NT2/D1 (cell line): ENCODE data around the gene SYNPO.

Experiments
- DNase-seq: peaks from one replicate; pipeline ENCODE4 v3.0.0-alpha.2; 2011; ENCODE audit warnings: low read depth, low spot score
- H3K27me3 ChIP-seq: 2 replicates; pipeline ENCODE4 v1.6.0; 2011; ENCODE audit warnings: mild to moderate bottlenecking; ENCODE audit not compliant: insufficient read length, insufficient read depth
- H3K36me3 ChIP-seq: 2 replicates; pipeline ENCODE4 v1.6.1; 2011; ENCODE audit warnings: mild to moderate bottlenecking, low read length, mixed read lengths; ENCODE audit not compliant: insufficient read depth, insufficient read length
- H3K4me1 ChIP-seq: 2 replicates; pipeline ENCODE4 v1.5.1; 2011; ENCODE audit not compliant: insufficient read depth, insufficient read length
- H3K4me3 ChIP-seq: 2 replicates; pipeline ENCODE4 v1.5.1; 2011; ENCODE audit warnings: low read depth; ENCODE audit not compliant: insufficient read length
- H3K9ac ChIP-seq: 2 replicates; pipeline ENCODE4 v1.6.0; 2011; ENCODE audit warnings: low read depth; ENCODE audit not compliant: insufficient read length
- H3K9me3 ChIP-seq: 2 replicates; pipeline ENCODE4 v1.5.1; 2011; ENCODE audit warnings: mild to moderate bottlenecking, low read length; ENCODE audit not compliant: insufficient read depth
- SUZ12 ChIP-seq: IDR thresholded peaks from 2 replicates; pipeline ENCODE4 v1.6.1; 2011; ENCODE audit not compliant: insufficient read length, insufficient read depth; ENCODE audit errors: extremely low read depth
- YY1 ChIP-seq: IDR thresholded peaks from 2 replicates; pipeline ENCODE4 v1.6.1; 2011; ENCODE audit not compliant: insufficient read length, insufficient read depth
- ZNF274 ChIP-seq: IDR thresholded peaks from 2 replicates; pipeline ENCODE4 v1.6.1; 2011; ENCODE audit warnings: mild to moderate bottlenecking, low read depth, low read length

The SYNPO gene

DNA sequence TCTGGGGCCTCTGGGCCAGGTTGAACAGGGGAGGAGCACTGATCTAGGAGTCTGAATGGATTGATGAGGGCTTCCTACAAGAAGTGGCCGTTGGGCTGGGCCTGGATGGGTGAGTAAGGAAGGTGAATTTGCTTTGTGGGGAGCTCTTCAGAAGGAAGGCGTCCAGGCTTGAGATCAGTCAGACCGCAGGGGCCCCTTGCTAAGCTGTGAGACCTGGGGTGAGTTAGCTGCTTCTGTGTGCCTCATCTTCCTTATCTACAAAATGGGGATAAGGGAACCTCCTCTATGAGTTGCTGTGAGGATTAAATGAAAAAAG, 1.1 kb upstream of the SYNPO start:
- Histone ChIP-seq H3K36me3 (no peaks in the 10 kb centered on the region), H3K4me3 (no peak overlapping the region), H3K27me3 (no peaks in the 10 kb centered on the region), H3K4me1 (peaks cover 24% of the 10 kb centered on the region), H3K9ac (peak overlapping the region; percentile 26), H3K9me3 (no peaks in the 10 kb centered on the region)
- DNase-seq = no peak
- no peak for TF ChIP-seq SUZ12

DNA sequence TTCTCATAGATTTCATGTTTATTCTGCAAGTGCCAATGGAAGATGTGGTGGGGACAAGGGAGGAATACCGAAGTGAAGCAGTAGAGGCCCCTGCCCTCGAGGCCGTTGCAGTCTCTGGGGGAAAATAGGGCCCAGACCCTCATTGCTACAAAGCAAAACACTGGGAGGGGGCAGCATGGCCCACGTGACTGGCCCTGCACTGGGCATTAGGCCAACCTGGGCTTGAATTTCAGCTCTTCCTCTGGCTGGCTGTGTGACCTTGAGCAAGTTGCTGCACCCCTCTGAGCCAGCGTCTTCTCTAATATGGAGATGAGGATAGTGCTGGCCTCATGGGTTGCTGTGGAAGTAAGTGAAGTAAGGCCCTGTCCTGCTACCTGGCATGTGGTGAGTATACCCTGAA, 709 bp upstream of the SYNPO start:
- H3K27me3 ChIP-seq = no peaks in the 10 kb centered on the region
- H3K4me1 ChIP-seq = peaks cover 24% of the 10 kb centered on the region
- H3K9ac ChIP-seq = no peak overlapping the region

DNA sequence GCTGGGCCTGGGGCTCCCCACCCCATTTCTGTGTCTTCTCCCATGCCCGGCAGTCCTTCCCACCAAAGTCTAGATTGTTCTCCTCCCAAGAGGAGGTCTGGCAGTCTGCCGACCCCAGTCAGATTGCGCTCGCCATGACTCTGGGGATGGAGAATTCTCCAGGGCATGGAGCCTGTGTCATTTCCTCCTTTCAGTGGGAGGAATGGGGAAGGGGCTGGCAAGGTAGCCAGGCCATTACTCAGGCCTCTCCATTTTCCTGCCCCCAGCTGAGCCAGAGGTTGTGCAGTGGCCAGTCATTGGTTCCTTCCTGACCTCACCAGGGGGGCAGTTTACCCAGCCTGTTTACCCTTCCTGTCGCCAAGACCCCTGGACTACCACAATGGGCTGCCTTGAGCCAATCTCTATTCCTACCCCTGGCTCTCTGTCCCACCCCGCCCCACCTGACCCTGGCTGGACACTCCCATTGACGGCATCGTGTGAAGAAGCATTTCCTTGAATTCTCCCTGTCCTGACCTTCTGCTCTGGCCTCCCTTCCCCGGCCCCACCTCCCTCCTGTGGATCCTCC, 628 bp downstream of the SYNPO start:
- H3K4me3 ChIP-seq = peak overlapping the region; percentile 45
- DNase-seq = no peak
- no peaks in the 10 kb centered on the region for H3K9me3 ChIP-seq
- H3K27me3 ChIP-seq = no peaks in the 10 kb centered on the region
- peak overlapping the region; percentile 66 for H3K9ac ChIP-seq
- H3K36me3 ChIP-seq = no peaks in the 10 kb centered on the region
- no peak for TF ChIP-seq ZNF274
- TF ChIP-seq SUZ12 = no peak
- peaks cover 23% of the 10 kb centered on the region for H3K4me1 ChIP-seq

More for the DNA sequence above, 709 bp upstream of the SYNPO start:
- TF ChIP-seq ZNF274 (no peak), SUZ12 (no peak), YY1 (no peak)
- Histone ChIP-seq H3K9me3 (no peaks in the 10 kb centered on the region), H3K36me3 (no peaks in the 10 kb centered on the region), H3K4me3 (no peak overlapping the region)
- no peak for DNase-seq

DNA sequence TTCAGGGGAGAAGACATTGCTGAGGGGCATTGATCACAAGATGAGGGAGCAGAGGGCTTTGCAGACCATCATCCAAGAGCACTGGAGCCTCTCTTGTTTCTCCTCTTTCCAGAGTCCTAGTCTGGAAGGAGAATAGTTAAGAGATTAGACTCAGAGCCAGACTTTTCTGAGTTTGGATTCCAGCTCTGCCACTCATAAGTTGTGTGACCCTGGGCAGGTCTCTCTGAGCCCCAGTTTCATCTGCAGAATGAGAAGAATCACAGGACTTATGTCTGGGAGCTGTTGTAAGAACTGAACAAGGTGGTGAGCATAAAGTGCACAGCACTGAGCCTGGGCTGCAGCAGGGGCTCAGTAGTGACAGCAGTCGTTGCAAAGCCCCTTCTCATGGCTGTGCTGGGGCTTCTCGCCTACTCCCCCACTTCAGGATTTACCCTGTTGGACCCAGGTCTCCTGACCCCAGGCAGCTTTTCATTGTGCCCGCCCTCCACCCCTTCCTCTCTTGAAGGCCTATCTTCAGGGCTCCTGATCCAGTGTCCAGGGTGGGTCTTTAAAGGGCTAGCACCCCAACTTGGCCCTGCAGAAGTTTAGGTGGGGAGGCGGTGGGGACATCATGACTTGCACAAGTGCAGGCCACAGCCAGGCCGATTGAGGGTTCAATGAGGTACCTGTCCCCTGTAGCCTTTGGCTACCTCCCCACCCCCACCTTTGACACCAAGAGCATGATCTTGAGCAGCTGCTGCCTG, 1.5 kb downstream of the SYNPO start:
- H3K36me3 ChIP-seq = no peaks in the 10 kb centered on the region
- no peaks in the 10 kb centered on the region for H3K27me3 ChIP-seq
- no peak for DNase-seq
- H3K4me3 ChIP-seq = no peak overlapping the region
- H3K9me3 ChIP-seq = no peaks in the 10 kb centered on the region
- TF ChIP-seq SUZ12 = no peak
- TF ChIP-seq YY1 = no peak
- TF ChIP-seq ZNF274 = no peak
- H3K4me1 ChIP-seq = peaks cover 23% of the 10 kb centered on the region
- H3K9ac ChIP-seq = no peak overlapping the region

DNA sequence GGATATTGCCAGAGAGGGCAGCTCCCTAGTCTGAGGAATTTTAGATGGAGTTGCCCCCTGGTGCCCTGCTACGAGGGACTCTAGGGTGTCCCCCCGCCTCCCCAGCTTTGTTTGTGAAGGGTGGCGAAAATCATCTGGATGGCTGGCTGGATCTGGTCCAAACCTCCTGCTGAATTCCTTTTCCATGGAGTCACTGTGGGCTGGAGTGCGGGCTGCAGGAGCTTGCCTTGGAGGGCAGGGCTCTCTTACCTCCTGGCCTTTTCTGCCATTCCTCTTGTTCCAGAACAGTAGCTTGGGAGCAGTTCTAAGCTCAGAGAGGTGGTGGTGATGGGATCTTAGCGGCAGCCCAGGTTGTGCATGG, 2.1 kb downstream of the SYNPO start:
- no peaks in the 10 kb centered on the region for H3K27me3 ChIP-seq
- H3K9me3 ChIP-seq = no peaks in the 10 kb centered on the region
- H3K36me3 ChIP-seq = peaks cover 2% of the 10 kb centered on the region
- H3K9ac ChIP-seq = no peak overlapping the region
- no peak for DNase-seq
- TF ChIP-seq ZNF274 (no peak), YY1 (no peak), SUZ12 (no peak)
- peaks cover 23% of the 10 kb centered on the region for H3K4me1 ChIP-seq
- no peak overlapping the region for H3K4me3 ChIP-seq

DNA sequence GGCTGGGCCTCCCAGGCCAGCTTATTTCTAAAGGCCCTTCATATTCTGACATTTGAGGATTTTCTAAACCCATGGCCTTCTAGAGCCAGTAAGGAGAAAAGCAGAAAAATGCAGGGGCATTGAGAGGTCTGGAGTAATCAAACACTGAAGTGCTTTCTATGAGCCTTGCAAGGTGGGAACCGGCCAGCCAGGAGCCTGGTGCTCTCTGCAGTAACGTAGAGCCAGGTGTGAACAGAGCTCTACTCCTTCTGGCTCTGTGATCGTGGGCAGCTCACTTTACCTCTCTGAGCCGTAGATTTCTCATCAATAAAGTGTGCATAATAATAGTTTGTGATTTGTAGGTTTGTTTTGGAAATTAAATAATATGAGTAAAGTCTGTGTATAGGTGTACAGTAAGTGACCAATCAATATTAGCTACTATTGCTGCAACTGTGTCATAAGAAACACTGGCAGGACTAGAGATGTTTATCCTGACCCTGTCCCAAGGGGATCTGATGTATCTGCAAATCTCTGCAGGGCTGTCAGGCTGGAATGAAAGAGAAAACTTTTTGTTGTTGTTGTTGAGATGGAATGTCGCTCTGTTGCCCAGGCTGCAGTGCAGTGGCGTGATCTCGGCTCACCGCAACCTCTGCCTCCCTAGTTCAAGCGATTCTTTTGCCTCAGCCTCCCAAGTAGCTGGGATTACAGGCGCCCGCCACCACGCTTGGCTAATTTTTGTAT, 2.7 kb downstream of the SYNPO start:
- no peak for DNase-seq
- H3K4me3 ChIP-seq = no peak overlapping the region
- peaks cover 8% of the 10 kb centered on the region for H3K36me3 ChIP-seq
- no peak overlapping the region for H3K9ac ChIP-seq
- peaks cover 23% of the 10 kb centered on the region for H3K4me1 ChIP-seq
- TF ChIP-seq YY1 = no peak
- TF ChIP-seq ZNF274 = no peak
- no peak for TF ChIP-seq SUZ12
- H3K9me3 ChIP-seq = no peaks in the 10 kb centered on the region
- H3K27me3 ChIP-seq = no peaks in the 10 kb centered on the region

DNA sequence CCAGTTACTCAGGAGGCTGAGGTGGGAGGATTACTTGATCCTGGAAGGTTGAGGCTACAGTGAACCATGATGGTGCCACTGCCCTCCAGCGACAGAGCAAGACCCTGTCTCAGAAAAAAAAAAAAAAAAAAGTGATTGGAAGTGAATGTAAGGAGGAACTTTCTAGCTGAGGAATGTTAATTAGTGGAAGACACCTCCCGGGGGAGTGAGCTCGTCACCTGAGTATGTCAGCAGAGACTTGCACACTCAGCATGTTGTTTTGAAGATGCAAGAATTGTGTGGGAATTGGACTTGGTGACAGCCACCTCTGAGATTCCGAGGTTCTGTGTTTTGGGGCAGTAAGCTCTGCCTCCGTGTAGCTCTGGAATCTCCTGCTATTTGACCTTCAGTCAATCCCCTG, 3.6 kb downstream of the SYNPO start:
- no peak overlapping the region for H3K4me3 ChIP-seq

DNA sequence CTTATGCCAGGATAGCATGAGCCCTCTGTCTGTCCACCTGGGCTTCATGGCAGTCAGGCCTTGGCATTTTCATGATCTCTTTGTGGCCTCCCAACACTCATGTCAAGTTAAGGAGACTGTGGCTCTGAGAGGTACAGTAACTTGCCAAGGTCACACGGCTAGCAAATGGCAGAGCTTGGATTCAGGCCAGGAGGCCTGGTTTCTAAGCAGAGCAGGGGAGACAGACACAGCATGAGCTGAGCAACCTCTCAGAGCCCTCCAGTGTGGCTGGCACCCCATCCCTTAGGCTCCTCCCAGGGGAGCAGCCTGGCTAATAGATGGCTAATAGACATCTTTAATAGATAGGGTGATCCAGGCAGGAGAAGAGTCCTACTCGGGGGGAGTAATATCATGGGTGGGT, 4.1 kb downstream of the SYNPO start:
- Histone ChIP-seq H3K9ac (no peak overlapping the region), H3K4me1 (peaks cover 14% of the 10 kb centered on the region), H3K4me3 (no peak overlapping the region), H3K36me3 (peaks cover 22% of the 10 kb centered on the region), H3K27me3 (no peaks in the 10 kb centered on the region), H3K9me3 (no peaks in the 10 kb centered on the region)
- DNase-seq = no peak
- no peak for TF ChIP-seq YY1
- no peak for TF ChIP-seq SUZ12
- TF ChIP-seq ZNF274 = no peak

More for the DNA sequence above, 3.6 kb downstream of the SYNPO start:
- TF ChIP-seq YY1 (no peak), ZNF274 (no peak)
- Histone ChIP-seq H3K36me3 (peaks cover 17% of the 10 kb centered on the region), H3K4me1 (peaks cover 17% of the 10 kb centered on the region), H3K9ac (no peak overlapping the region), H3K27me3 (no peaks in the 10 kb centered on the region), H3K9me3 (no peaks in the 10 kb centered on the region)
- no peak for DNase-seq
